ENCODE measurements around the gene AFMID.
A peak's percentile ranks its signal among the peaks of the same experiment; 100 is the strongest.
"Not testable (repeated sequence)": the region's sequence is repeated elsewhere in the genome, so short reads cannot be mapped to it uniquely, and the experiment has no call there.

AFMID gene

DNA sequence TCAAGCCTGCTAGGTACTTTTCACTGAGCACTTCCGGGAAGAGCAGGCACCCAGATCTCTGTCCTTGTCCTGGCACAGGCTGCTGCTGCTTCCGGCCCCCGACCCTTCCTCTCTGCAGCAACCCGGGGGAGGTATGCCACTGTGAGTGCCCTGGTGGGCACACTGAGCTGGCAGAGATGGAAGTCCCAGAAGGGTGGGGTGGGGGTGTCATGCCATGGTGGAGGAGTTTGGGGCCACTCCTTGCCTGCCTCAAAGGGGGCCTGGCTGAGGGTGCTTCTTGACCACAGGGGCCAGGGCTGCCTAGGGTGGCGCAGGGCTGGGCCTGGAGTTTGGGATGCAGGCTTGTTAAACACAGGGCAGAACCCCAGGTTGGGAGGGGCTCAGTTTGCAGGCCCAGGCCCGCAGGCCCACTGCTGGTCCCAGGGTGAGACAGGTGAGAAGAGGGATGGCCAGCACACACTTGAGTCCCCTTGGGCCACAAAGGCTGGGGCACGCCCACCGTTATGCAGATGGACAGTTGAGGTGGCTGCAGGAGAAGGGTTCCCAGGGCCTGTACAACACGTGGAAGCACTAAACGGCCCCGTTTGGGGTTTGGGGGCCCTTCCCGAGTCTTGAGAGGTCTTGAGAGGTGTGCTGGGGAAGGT is 53.0 kb downstream of the AFMID start:
- DNase-seq, result no peak

DNA sequence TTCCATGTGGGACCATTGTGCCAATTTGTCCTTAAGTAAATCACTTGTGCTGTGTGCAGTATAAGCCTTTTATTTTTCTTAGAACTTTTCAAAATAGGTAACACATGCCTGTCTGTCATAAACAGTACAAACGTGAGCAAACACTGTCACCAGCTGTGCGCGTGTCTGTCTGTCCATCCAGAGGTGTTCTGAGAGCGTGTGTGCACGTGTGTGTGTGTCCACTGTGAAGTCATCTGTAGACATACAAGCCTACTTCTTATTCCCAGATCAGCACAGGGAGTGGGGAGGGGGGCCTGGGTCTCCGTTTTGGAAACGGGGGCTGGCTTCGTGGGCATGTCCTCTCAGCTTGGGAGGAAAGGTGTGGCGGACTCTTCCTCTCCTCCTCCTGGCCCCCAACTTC is 53.7 kb downstream of the AFMID start:
- no peak for DNase-seq

DNA sequence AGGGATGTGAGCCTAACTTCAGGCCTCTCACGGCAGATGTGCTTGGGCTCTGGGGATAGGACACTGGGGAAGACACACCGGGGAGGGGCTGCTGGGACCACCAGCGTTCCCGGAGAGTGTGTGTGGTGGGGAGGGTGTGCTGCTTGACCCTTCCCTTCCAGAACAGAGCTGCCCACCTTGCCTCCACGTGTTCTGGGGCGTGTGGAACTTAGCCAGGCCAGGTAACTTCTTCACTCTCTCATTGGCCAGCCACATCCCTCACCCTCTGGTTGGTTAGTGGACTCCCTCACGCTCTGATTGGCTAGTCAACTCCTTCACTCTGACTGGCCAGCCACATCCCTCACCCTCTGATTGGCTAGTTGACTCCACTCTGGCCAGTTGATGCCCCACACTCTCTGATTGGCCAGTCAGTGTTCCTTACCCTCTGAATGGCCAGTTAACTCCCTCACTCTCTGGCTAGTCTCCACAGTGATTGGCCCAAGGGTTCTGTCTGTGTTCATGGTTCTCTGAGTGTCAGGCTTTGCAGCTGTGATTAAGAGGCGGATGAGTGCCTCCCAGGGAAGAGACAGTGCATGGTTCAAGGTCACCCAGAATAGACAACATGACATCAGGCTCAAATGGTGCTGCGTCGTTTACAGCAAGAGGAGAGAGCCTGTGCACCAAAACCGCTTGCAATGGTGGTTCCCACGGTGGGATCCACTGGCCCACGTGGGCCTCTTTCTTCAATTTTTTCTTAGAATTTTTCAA is 54.3 kb downstream of the AFMID start:
- no peak for DNase-seq

DNA sequence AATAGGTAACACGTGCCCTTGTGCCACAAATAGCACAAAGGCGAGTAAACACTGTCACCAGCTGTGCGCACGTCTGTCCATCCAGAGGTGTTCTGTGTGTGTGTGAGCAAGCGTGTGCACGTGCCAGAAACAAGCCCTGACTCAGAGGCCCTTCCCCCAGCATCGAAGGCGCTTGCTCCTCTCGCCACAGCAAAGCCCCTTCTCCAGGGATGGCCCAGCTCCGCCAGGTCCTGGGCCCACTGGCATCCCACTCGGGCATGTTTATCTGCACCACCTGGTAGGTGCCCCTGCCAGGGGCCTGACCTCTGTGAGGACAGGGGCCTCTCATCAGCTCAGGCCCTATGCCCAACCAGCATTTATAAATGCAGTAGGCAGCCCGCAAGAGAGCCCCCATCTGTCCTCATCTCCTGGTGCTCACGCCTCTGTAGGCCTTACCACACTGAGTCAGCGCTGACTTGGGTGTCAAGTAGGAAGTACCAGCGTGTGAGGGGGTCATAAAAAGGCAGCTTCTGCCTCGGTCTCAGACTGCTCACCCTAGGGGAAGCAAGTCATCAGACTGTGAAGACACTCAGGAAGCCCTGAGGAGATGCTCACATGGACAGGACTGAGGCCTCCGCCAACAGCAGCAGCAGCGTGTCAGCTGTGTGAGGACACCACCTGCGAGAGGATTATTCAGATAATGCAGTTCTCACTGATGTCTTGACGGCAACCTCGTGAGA is 55.0 kb downstream of the AFMID start:
- DNase-seq, result no peak

DNA sequence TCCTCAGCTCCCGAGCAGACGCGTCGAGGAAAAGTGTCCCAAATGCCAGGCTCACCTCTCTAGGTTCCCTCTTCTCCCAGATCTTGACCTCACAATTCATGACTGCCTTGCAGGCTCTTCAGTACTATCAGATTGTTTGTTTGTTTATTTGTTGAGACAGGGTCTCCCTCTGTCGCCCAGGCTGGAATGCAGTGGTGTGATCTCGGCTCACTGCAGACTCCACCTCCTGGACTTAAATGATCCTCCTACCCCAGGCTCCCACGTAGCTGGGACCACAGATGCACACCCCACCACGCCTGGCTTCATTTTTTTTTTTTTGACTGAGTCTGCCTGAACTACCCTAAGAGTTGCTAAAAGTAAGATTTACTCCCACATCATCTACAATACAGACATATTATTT is 60.1 kb downstream of the AFMID start:
- DNase-seq, result no peak

DNA sequence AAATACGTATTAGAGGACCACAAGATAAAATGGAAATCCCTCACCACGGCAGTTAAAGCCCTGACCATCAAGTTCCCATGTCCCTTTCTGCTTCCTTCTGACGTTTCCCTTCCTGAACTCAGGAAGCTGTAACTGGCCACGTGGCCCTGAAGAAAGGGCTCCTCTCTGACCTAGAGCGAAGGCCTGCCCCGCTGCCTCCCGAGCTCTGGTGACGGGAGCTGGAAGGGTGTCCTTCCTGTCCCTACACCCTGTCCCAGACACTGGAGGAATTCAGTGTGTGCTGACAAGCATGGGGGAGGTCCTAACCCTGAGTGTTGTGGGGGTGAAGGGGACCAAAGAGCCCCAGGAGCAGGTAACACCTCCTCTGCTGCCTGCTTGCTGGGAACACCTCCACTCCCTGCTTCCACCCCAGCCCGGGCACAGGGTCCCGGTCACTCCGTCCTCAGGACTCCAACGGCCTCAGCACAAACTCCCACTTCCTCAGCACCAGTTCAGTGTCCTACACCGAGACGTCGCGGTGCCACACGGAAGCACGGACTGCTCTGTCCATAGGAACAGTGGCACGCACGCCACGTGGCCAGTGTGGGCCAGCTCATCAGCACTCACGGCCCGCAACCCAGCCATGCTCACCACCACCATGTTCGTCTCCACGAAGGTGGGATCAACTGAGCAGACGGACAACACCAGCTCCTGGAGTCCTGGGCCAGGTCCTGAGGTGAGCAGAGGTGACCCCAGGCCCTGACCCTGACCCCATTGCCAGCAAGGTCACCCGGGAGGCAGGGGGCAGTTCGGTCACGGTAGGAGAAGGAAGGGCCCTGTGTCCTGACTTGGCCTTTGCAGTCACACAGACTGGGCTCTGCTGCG is 61.1 kb downstream of the AFMID start:
- no peak for DNase-seq

DNA sequence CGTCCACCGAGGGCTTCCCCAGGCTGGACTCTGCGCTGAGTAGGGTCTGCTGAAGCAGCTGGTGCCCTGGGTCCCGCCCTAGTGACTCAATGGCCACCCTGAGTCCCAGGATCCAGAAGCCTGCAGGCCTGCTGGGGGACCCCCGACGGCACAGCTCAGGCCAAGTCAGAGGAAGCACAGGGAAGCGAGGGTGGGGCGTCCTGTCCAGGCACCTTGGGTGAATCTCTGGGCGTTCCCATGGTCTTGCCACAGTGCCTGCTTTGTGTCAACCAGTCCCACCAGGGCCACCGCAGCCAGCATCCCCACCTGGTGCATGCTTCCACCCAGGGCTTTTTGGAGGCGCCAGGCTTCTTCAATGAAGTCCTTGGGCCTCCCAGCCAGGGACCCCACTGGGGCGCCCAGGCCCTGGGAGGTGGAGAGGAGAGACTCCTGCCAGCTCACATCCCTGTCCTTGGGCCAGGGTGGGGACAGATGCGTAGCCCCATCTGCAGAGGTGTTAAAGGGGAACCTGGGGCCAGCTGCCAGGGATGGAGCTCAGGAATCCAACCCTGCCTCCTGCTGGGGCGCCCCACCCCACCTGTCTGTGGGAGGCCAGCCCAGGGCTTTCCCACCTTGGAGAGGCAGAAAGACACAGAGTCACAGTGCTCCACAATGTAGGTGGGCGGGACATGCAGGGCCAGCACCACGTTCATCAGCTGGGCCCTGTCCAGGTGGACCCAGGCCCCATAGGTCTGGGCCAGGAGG is 62.1 kb downstream of the AFMID start:
- DNase-seq, result no peak

DNA sequence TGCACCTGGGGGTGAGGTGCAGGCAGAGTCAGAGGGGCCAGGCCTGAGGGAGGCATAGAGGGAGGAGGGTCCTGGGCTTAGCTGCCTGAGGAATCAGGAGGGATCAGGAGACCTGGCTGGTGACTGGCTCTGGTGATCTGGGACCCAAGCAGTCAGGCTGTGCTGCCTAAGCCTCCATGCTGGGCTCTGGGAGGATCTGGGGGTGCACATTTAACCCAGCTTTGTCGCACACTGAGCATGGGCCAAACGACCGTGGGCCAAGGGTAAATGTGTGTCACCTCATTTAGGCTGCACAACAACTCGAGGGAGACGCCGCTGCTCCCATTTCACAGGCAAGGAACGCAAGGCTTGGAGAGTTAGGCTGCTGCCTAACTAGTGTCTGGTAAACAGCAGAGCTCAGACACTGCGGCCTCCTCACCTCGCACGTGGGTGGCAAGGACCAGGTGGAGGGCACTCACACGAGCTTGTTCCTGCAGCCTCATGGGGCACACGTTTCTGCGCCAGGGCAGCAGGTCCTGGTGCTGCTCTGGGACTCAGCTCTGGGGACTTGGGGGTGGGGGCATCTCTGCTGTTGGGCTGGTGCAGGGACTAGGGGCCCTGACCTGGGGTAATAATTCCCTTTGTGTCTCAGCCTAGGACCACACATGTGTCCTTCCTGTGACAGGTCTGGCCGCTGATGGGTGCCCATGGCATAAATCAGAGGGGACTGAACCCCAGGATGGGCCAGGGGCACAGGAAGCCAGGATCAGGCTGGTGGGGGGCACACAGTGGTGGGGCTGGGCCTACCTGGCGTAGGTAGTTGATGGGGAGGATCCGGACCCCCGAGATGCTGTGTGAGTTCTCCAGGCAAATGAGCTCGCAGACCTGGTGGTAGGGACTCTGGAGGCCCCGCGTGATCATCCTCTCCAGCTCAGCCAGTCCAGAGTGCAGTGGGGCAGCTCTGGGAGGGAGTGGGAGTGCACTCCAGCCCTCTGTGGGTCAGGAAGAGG is 63.0 kb downstream of the AFMID start:
- no peak for DNase-seq

DNA sequence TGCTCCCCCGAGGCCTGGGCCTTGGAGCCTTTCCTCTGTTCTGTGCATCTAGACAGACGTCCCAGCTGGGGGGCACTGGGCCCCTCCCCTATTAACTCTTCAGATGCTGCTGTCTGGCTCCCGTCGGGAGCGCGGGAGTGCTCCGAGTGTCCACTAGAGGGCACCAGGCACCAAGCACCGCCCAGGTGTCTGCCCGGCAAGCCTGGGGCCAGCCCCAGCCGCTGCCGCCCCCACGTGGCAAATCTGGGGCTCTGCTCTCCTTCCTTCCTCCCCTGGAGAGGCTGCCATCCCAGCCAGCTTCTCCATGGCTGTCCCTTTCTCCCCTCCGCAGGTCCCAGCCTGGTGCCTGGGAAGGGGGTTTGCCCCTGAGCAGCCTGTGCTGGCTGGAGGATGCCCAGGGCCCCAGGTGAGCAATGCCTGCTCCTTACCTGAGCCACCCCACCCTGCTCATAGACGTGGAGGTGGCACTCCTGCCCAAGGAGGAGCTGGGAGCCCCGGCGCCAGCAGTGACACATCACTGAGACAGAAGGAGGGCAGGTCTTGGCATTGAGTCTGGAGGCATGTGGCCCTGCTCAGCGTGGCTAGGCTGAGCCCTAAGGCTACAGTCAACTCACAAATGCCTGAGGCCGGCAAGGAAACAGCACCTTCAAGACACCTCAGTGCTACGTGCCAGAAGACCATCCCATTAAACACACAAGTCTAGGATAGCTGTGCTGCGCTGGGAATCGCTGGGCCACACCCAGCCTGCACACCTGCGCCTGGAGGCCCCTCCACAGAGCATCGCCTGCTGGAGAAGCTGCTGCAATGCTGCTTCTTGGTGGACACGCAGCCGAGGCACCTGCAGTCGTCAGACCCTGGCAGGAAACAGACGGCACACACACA is 64.0 kb downstream of the AFMID start:
- DNase-seq, result peak; percentile 20

DNA sequence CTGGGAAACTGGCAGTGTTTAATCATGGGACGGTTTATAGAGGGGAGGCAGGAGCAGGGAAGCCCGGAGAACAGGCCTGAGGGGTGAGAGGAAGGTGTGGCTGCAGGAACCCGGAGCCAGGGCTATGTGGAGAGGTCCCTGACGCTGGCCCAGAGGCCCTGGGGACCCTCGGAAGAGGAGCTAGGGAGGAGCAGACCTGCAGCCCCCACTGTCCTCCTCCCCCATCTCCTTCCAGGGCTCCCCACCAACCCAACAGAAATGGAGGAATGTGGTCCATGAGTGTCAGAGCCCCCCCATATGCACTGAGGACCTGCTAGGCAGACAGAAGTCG is 64.6 kb downstream of the AFMID start:
- DNase-seq, result no peak

DNA sequence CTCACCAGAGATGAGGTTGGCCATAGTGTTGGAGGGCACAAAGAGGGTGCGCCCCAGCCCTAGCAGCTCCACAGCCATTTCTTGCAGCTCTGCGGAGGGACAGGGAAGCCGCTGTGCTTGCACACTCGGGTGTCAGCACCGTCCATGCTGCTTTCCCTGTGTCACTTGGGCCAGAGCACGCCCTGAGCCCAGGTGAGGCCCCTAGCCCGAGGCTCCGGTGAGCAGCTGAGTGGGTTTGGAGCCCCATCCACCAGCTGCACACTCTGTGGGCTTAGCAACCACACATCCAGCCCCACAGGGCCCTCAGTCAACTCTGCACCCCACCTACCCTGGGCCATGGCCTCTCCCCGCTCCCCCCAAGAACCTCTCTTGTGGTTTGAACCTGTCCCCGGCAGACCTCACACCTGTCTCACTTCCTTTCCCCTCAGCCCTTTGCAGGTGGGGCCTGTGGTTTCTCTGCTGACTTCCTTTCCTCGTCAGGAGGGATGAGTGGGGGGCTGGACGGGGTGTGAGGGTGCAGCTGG is 65.0 kb downstream of the AFMID start:
- DNase-seq, result no peak

DNA sequence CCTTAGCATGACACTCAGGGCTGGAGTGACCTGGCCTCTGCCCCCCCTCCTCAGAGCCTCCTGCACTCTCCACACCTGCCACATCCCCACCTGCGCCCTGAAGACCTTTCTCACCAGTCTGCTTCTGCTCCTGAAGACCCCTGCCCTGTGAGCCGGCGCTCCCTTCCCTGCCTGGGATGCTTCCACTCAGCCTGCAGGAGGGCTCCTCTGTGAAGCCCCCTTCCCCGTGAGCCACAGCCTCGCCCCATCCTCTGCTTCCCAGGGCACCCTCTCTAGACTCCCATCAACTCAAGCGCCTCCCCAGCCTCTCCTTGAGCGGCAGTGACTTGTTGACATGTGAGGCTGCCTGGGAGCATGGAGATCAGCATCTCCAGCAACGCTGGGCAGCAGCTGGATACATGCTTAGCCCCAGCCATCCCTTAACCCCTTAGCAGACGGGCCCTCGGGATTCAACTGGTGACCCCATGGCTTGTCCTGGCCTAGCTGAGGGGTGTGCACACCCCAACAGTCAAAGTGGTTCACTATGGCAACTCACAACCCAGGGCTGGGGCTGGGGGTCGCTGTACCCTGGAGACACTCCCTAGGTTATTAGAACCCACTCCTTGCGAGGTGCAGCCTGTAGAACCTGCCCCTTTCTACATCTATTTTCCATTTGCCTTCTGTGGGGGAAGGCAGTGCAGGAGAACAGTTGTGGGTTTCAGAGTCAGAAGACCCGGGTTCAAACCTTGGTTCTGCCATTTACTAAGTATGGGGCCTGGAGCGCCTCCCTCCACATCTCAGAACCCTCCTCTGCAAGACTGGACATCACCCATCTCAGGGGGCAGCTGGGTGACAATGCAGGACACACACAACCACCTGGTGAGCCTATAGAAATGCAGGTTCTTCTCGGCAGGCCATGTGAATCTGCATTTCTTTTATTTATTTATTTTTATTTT is 65.8 kb downstream of the AFMID start:
- no peak for DNase-seq

DNA sequence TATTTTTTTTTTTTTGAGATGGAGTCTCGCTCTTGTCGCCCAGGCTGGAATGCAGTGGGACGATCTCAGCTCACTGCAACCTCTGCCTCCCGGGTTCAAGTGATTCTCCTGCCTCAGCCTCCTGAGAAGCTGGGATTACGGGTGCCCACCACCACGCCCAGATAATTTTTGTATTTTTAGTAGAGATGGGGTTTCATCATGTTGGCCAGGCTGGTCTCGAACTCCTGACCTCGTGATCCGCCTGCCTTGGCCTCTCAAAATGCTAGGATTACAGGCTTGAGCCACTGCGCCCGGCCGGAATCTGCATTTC is 66.4 kb downstream of the AFMID start:
- DNase-seq, result not testable (repeated sequence)

DNA sequence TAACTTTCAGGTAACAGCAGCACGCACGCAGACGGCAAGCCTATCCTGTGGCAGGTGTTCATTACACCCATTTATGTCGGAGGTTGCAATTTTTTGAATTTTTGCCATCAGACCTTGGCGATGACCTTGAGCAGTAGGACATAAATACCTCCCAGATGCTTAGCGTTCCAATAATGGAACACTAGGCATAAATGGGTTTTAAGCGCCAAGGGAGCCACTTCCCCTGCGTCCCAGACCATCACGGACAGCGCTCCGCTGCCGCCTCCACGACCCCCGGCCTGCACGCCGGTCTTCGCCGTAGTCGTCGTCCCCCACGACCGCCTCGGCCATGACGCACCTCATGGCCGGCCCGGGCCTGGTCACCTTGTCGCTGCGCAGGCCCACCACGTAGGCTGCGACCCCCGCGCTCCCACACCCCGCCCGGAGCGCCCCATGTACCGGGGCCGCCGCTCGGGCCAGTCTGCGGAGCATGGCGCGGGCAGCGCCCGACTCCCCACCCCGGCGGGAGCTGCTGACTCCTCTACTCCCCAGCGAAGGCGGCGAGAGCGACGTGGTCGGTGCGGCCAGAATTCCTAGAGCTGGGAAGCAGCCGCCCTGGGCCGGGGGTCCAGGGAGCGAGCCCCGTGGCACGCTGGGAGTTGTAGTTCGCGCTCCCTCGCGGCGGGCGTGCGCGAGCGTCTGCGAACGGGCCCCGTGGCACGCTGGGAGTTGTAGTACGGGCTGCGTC is 66.9 kb downstream of the AFMID start:
- peak; percentile 51 for DNase-seq

DNA sequence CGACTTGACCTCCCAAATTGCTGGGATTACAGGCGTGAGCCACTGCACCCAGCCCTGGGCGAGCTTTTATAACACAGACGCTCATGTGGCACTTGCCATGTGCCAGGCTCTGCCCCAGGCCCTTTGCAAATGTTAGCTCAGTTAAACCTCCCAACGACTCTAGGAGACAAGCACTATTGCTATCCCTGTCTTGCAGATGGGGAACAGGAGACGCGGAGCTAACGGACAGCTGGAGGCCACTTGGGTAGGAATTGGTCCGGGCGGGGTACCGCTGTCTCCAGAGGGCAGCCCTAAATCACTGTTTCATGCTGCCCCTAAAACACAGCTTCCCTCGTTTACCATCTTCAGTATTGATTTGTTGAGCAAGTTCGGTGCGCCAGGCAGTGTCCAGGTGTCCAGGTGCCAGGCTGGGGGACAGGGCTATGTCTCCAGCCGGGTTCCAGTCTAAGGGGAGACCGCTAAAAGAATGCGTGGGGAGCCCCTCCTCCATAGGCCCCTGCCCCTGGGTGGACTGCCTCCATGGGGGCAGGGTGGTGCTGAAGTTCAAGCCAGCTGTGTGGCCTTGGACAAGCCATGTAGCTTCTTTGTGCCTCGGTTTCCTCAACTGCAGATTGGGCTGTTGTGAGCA is 68.0 kb downstream of the AFMID start:
- DNase-seq, result no peak

DNA sequence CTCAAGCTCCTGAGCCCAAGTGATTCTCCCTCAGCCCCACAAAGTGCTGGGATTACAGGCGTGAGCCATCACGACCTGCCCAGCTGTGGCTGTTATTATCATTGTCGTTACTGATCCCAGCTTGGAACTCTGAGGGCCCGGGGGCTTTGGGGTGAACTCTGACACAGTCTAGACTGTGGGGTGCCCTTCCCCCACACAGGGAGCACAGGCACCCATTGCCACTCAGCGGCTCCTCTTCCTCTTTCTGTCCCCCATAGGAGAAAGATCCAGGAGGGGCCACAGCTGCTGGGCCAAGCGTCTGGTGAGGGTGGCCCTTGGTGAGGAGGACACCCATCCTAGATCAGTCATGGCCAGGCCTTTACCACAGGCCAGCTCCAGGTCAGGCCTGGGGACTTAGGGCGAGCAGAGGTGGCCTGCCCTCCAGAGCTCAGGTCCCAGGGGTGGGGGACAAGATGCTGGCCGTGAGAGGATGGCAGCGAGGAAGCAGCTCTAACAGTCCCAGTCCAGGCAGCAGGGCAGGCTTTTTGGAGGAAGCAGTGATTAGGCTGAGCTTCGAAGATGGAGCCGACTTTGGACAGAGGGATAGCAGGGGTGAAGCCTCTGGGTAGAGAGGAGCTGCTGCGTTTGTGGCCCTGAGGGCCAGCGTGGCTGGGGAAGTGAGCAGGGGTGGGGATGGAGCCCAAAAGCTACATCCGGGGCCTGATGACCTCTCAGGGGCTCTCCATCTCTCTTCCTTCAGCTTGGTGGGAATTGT is 69.0 kb downstream of the AFMID start:
- no peak for DNase-seq

Measured in DMS79 (cell line).